ENCODE measurements around the gene TARS2.

- TF ChIP-seq RAD21 (IDR thresholded peaks at IDR 0.05; ENCODE audit: low read depth) (no peak), TAF1 (IDR thresholded peaks at IDR 0.05; ENCODE audit: low read depth) (no peak), YY1 (IDR thresholded peaks at IDR 0.05; ENCODE audit: low read depth) (no peak), CEBPB (IDR thresholded peaks at IDR 0.05) (no peak), EP300 (IDR thresholded peaks at IDR 0.05; ENCODE audit: borderline replicate concordance) (no peak), TCF12 (IDR thresholded peaks at IDR 0.05; ENCODE audit: low read depth) (no peak), CREB1 (IDR thresholded peaks at IDR 0.05; ENCODE audit: low read depth) (no peak), REST (IDR thresholded peaks at IDR 0.05; ENCODE audit: low read depth) (no peak), MAX (IDR thresholded peaks at IDR 0.05) (no peak), NFIC (IDR thresholded peaks at IDR 0.05) (no peak)
- TF ChIP-seq, protein P1, sequence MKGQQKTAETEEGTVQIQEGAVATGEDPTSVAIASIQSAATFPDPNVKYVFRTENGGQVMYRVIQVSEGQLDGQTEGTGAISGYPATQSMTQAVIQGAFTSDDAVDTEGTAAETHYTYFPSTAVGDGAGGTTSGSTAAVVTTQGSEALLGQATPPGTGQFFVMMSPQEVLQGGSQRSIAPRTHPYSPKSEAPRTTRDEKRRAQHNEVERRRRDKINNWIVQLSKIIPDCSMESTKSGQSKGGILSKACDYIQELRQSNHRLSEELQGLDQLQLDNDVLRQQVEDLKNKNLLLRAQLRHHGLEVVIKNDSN (IDR thresholded peaks at IDR 0.05): no peak
Measured at GRCh38 chr1:150473659-150474058, 13.6 kb upstream of the TARS2 start.
